ENCODE results near the gene NLRC5. TPM values are rescaled to one million over a fixed set of nuclear protein-coding genes. Genes with fewer than 3 reads are reported as not detected.

The NLRC5 gene
- total RNA-seq, 4 donors from 2014 or later: 18.0 to 139 (median 30.6) TPM

- TF ChIP-seq, protein P1, sequence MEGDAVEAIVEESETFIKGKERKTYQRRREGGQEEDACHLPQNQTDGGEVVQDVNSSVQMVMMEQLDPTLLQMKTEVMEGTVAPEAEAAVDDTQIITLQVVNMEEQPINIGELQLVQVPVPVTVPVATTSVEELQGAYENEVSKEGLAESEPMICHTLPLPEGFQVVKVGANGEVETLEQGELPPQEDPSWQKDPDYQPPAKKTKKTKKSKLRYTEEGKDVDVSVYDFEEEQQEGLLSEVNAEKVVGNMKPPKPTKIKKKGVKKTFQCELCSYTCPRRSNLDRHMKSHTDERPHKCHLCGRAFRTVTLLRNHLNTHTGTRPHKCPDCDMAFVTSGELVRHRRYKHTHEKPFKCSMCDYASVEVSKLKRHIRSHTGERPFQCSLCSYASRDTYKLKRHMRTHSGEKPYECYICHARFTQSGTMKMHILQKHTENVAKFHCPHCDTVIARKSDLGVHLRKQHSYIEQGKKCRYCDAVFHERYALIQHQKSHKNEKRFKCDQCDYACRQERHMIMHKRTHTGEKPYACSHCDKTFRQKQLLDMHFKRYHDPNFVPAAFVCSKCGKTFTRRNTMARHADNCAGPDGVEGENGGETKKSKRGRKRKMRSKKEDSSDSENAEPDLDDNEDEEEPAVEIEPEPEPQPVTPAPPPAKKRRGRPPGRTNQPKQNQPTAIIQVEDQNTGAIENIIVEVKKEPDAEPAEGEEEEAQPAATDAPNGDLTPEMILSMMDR (IDR thresholded peaks at IDR 0.05; ENCODE audit: low read depth): no peak
Observed at GRCh38 chr16:57032346-57032745, 43.0 kb downstream of the NLRC5 start.

DNA sequence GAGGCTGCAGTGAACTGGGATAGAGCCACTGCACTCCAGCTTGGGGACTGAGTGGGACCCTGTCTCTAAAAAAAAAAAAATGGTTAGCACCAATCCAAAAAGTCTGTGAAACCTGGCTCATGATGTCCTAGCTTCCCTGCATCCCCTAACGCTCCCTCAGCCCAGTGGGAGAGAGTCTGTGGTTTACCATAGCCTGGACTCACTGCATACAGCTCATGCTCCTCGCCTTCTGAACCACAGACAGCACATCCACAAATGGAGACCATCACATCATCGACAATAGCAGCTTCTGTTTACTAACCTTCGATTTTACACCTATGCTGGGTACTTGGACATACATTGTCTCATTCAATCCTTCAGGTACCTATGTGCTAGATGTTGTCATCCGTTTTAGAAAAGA lies 43.6 kb downstream of the NLRC5 start:
- TF ChIP-seq, protein P1 (IDR thresholded peaks at IDR 0.05; ENCODE audit: low read depth): no peak

GRCh38 chr16:57036315-57036714 lies 47.0 kb downstream of the NLRC5 start:
- TF ChIP-seq, protein P1 (IDR thresholded peaks at IDR 0.05; ENCODE audit: low read depth): no peak

DNA sequence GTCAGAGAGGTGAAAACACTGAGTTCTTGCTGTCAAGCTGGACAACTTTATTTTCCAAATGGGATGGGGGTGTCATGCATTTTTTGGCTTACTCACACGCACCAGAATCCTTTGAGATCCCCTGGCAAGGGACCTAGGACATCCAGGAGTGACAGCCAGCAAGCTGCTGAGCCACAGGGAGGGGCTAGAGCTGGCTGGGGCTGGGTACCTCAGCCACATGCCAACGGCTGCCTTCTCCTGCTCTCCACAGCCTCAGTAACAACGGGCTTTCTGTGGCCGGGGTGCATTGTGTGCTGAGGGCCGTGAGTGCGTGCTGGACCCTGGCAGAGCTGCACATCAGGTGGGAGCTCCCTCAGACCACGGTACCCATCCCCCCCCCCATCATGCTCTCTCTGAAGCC lies 47.6 kb downstream of the NLRC5 start:
- TF ChIP-seq, protein P1 (IDR thresholded peaks at IDR 0.05; ENCODE audit: low read depth): no peak

DNA sequence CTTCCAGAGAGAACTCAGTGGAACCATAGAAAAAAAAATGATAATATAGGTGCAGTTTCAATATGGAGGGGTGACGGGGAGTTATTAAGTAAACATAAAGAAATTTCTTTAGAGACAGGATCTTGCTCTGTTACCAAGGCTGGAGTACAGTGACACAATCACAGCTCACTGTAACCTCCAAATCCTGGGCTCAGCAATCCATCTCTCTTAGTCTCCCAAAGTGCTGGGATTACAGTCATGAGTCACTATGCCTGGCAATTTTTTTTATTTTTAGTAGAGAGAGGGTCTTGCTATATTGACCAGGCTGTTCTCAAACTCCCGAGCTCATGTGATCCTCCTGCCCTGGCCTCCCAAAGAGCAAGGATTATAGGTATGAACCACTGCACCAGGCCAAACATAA lies 48.8 kb downstream of the NLRC5 start:
- TF ChIP-seq, protein P1 (IDR thresholded peaks at IDR 0.05; ENCODE audit: low read depth): no peak

DNA sequence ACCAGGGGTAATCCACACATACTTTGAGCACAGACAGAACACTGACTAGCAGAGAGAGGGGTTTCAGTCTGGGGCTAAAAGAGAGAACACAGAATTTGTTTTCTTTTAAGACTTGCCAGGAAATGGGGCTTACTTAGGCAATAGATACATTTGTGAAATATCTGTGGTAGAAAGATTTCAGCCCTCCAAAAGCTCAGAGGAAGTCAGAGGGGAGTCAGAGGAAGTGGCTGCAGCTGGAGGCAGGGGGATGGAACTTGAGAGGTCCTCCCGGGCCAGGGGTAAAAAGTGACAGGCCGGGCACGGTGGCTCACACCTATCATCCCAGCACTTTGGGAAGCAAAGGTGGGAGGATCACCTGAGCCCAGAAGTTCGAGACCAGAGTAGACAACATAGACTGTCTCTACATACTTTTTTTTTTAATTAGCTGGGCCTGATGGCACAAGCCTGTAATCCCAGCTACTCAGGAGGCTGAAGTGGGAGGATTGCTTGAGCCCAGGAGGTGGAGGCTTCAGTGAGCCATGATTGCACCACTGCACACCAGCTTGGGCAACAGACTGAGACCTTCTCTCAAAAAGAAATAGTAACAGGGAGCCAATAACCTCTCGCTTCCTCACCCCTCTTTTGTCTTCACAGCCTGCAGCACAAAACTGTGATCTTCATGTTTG lies 49.9 kb downstream of the NLRC5 start:
- TF ChIP-seq, protein P1 (IDR thresholded peaks at IDR 0.05; ENCODE audit: low read depth): no peak

GRCh38 chr16:57041182-57042156 lies 52.1 kb downstream of the NLRC5 start:
- TF ChIP-seq, protein P1 (IDR thresholded peaks at IDR 0.05; ENCODE audit: low read depth): no peak

All from subcutaneous adipose tissue (tissue), 4 donors.